Measurements from ENCODE around the gene MDN1.
"Not testable (repeated sequence)": the region's sequence is repeated elsewhere in the genome, so short reads cannot be mapped to it uniquely, and the experiment has no call there.

The MDN1 gene

DNA sequence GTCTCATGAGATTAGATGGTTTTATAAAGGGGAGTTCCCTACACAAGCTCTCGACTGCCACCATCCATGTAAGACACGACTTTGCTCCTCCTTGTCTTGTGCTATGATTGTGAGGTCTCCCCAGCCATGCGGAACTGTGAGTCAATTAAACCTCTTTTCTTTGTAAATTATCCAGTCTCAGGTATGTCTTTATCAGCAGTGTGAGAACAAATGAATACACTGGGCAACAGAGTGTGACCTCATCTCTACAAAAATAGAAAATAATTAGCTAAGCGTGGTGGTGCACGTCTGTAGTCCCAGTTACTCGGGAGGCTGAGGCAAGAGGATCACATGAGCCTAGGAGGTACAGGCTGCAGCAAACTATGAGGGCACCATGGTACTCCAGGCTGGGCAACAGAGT, 51.3 kb downstream of the MDN1 start:
- no peak for DNase-seq (ENCODE audit: low read depth in 2 of 2)

DNA sequence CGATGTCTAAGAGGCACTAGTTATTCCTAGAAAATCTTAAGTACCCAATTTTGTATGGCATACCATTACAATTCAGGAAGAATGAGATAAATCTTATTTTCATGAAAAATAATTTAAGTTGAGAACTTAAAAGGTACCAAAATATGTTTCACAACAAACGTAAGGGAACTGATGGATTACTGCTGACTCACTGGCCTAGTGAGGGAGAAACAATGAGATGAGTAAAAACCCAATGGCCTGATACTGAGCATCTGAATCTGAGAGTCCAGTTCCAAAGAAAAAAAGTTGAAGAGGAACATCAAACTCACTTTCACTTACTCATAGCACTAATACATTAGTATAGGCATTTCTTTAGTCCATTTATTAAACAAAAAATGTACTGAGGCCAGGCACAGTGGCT, 56.0 kb downstream of the MDN1 start:
- DNase-seq (ENCODE audit: low read depth in 2 of 2), result no peak

- no peak for DNase-seq (ENCODE audit: low read depth in 2 of 2)
Measured at GRCh38 chr6:89758830-89759229, 60.8 kb downstream of the MDN1 start.

GRCh38 chr6:89750338-89750737, 69.3 kb downstream of the MDN1 start:
- no peak for DNase-seq (ENCODE audit: low read depth in 2 of 2)

DNA sequence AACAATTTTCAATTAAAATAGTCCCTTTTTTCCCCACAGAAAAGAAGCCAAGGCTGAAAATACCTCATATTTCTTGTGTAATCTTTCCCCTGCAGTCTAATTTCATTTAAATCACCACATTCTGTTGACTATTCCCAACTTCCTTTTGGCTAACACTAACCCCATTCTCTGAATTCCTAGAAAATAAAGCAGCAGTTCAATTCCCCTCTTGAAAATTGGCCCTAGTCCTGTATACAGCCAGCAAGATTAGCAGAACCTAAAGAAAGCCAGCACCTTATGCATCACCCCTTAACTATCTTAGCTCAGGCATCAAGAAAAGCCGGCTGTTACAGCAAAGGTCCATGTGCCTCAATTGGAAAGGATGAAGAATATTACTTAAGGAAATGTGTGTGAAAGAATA, 69.7 kb downstream of the MDN1 start:
- DNase-seq (ENCODE audit: low read depth in 2 of 2), result no peak

- DNase-seq (ENCODE audit: low read depth in 2 of 2), result no peak
Measured at GRCh38 chr6:89745716-89746115, 73.9 kb downstream of the MDN1 start.

GRCh38 chr6:89745096-89745495, 74.5 kb downstream of the MDN1 start:
- DNase-seq (ENCODE audit: low read depth in 2 of 2), result no peak

- no peak for DNase-seq (ENCODE audit: low read depth in 2 of 2)
Measured at GRCh38 chr6:89736893-89737292, 82.7 kb downstream of the MDN1 start.

DNA sequence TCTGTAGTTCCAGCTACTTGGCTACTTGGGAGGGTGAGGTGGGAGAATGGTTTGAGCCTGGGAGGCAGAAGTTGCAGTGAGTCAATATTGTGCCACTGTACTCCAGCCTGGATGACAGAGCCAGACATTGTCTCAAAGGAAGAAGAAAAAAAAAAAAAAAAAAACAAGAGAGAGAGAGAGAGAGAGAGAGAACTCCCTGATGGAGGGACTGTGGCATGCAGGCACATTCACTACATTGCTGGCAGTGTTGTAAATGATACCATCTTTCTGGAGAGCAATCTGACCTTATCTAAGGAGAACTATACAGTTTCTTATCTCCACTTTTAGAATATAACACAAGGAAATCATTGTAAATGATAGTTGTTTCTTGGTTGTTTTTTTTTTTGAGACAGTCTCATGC, 85.1 kb downstream of the MDN1 start:
- DNase-seq (ENCODE audit: low read depth in 2 of 2), result no peak

DNA sequence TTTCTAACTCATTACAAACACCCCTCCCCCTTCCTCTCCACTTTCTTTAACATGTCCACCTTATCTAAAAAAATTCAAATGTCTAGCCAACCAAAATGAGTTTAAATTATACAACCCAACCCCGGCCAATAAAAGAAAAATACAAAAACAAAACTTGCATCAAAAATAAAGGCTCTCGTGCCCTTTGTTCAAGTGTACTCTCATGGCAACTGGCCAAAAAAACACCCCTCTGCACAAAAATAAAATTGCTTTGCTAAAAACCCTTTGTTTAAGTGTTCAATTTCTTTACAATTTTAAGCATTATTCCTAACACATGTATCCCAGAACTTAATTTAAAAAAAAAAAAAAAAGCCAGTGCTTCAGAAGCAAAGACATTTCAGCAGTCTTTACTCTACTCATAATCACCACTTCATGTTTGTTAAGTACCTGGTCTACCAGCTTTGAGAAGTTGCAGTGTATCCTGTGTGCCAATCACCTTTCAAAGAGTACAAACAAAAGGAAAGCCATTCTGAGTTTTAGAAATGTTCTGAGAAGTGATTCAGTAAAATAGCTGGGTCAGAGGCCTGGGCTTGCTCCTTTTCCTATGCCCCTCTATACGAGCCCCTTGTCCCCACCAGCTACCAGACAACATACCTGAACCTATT, 87.5 kb downstream of the MDN1 start:
- DNase-seq (ENCODE audit: low read depth in 2 of 2), result no peak

- DNase-seq (ENCODE audit: low read depth in 2 of 2), result not testable (repeated sequence)
Measured at GRCh38 chr6:89731262-89731661, 88.3 kb downstream of the MDN1 start.

- no peak for DNase-seq (ENCODE audit: low read depth in 2 of 2)
Measured at GRCh38 chr6:89729818-89730217, 89.8 kb downstream of the MDN1 start.

DNA sequence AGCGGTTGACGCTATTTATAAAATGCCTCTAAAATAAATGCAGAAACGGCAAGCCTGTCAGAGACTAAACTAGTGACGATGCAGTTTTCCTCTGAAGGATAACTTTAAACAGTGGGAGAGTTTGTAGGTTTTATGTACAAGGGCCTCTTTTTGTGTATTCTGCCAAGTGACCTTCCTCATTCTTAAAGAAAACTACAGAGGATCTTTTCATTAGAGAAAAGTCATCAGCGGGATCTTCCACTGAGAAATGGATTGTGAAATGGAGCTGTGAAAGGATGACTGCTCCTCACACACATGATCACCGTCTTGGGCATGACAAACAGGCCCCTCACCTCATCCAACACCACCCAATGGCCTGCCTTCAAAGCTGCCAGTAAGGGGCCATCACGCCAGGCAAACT, 92.1 kb downstream of the MDN1 start:
- no peak for DNase-seq (ENCODE audit: low read depth in 2 of 2)

- DNase-seq (ENCODE audit: low read depth in 2 of 2), result no peak
Measured at GRCh38 chr6:89724981-89725380, 94.6 kb downstream of the MDN1 start.

DNA sequence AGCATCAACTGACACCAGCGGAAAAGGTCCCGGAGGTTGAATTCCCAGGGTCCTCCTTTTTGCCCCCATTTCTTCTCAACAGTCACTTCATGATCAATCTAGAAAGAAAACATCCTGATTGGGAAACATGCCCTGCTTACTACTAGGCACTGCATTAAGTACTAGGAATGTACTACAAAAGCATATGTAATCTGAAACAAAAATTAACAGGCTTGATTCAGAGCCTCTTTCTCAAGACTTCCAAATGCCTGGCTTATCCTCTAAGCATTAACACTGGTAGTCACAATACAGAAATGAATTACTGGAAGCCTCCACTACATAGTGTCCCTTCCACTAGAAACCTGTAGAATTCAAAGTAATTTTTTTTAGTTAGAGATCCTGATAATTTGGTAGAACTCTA, 96.5 kb downstream of the MDN1 start:
- no peak for DNase-seq (ENCODE audit: low read depth in 2 of 2)

- DNase-seq (ENCODE audit: low read depth in 2 of 2), result no peak
Measured at GRCh38 chr6:89716532-89716931, 103.1 kb downstream of the MDN1 start.

- DNase-seq (ENCODE audit: low read depth in 2 of 2), result no peak
Measured at GRCh38 chr6:89711801-89712200, 107.8 kb downstream of the MDN1 start.

DNA sequence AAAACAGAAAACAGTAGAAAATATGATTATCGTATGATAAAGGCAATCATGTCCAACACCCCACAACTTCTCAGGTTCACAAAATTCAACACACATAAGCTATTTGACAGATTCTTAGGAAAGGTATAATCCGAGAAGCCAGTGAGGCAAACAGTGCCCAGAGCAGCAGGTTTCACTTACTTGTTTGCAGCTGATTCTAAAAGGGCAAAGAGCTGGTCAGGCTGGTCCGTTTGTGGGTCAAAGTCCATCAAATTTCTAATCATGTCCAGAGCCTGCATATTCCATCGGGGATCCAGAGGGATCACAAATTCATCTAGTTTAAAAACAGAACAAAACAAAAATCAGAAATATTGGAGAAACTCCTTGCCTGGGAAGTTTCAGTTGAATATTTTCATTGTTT, 111.3 kb downstream of the MDN1 start:
- DNase-seq (ENCODE audit: low read depth in 2 of 2), result no peak

DNA sequence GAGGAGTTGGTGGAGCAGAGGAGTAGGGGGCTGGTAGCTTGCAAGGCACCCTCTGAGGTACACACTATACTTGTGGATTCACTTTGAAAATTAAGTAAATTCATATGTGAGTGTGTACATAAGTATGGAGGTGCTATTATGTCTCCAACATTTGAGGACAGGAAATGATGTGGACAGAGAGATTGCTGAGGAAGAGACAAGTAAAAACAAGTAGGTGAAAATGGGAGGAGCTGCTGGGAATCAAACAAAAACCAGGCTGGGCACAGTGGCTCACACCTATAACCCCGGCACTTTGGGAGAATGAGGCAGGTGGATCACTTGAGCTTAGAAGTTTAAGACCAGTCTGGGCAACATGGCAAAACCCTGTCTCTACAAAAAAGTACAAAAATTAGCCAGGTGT, 111.8 kb downstream of the MDN1 start:
- DNase-seq (ENCODE audit: low read depth in 2 of 2), result no peak

- DNase-seq (ENCODE audit: low read depth in 2 of 2), result no peak
Measured at GRCh38 chr6:89706121-89706520, 113.5 kb downstream of the MDN1 start.

DNA sequence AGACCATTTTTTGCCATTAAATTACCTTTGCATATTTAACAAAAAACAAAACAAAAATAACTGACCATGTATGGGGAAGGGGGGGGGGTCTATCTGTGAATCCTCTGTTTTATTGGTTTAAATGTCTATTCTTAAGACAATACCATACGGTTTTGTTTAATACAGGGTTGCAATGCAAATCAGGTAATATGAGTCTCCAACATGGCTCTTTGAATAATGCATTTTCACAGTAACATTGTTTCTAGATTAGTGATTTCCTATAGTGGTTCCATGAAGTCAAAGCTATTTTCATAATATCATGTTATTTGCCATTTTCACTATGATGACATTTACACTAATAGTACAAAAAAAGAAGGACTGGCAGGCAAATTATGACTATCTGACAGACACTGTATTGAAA, 116.3 kb downstream of the MDN1 start:
- DNase-seq (ENCODE audit: low read depth in 2 of 2), result no peak

GRCh38 chr6:89702349-89702748, 117.2 kb downstream of the MDN1 start:
- DNase-seq (ENCODE audit: low read depth in 2 of 2), result no peak

GRCh38 chr6:89695667-89696066, 123.9 kb downstream of the MDN1 start:
- DNase-seq (ENCODE audit: low read depth in 2 of 2), result no peak

GRCh38 chr6:89694428-89694827, 125.2 kb downstream of the MDN1 start:
- DNase-seq (ENCODE audit: low read depth in 2 of 2), result no peak
